Stimulated activated CD4-positive, alpha-beta T cell treated with anti-CD3 and anti-CD28 coated beads, Interleukin-2, amount 100 ng/mL, for 48 hours (primary cell): ENCODE data around the gene MT1M.
A peak's percentile ranks its signal among the peaks of the same experiment; 100 is the strongest.
"Not testable (repeated sequence)": the region's sequence is repeated elsewhere in the genome, so short reads cannot be mapped to it uniquely, and the experiment has no call there.

Experiments used
- DNase-seq, 2 donors: peaks; one replicate each; pipeline ENCODE4 v3.0.0-alpha.2; 2020

Gene MT1M

DNA sequence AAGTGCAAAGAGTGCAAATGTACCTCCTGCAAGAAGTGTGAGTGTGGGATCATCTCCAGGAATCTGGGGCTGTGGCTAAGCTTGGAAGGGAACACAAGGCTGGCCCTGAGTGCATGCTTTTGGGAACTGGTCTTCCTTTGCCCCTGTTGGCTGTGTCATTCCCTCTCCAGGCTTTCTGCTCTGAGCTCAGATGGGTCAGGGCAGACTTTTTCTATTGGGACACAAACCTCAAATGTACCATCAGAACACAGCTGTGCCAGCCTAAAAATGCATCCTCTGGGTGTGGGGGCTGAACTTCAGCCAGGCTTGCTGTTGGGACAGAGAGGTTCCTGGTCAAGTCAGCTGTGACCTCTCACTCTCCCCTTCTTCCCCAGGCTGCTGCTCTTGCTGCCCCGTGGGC lies 20.1 kb downstream of the MT1M start:
- no peak for DNase-seq

DNA sequence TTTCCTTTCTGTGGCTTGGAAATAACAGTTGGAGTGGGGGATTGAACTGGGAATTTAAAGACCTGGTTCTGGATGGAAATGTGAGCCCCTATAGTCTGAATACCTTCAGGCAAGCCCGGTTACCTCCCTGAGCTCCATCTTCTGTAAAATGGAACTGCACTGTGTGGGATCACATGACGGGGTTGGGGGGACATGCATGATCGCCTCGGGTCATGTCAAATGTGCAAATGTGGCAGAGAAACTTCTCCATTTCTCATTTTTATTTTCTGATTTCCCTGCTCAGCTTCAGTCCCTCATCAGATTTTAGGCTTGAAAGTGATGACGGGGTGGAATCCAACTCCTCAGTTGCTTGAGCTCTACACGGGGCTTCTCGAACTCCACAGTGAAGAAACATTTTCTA lies 20.8 kb downstream of the MT1M start:
- no peak for DNase-seq

DNA sequence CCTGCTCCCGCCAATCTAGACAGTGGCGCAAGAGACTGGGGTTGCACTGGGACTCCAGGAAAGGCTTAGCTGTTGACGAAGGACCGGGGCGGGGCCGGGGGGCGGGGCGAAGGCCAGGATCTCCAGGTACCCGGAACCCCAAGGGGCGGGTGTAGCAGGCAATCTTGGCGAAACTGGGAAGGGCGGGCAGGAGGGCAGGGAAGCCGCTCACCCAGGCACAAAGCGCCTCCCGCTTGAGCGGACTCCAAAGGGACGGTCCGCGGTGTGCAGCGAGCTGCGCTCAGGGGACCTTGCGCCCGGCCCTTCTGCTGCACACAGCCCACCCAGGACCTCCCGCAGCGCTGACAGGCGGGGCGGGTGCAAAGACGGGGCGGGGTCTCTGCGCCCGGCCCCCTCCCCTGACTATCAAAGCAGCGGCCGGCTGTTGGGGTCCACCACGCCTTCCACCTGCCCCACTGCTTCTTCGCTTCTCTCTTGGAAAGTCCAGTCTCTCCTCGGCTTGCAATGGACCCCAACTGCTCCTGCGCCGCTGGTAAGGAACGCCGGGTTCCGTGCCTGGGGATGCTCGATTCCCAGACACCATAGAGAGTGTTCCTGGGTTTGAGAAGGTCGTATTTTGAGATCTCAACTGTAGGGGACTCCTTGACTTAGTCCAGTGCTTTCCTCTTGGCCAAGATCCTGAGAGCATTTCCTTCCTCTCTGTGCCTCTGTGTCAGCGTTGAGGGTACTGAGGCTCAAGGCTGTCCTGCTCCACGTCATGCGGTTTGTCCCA lies 25.3 kb downstream of the MT1M start, which contains the start of gene MT1F:
Gene MT1F, plus strand, starts transcription at position 405 of the 772 bp plus-strand sequence. Its CDS starts 100 bp downstream, at position 505.
- peak; percentile 56 to 60 for DNase-seq

DNA sequence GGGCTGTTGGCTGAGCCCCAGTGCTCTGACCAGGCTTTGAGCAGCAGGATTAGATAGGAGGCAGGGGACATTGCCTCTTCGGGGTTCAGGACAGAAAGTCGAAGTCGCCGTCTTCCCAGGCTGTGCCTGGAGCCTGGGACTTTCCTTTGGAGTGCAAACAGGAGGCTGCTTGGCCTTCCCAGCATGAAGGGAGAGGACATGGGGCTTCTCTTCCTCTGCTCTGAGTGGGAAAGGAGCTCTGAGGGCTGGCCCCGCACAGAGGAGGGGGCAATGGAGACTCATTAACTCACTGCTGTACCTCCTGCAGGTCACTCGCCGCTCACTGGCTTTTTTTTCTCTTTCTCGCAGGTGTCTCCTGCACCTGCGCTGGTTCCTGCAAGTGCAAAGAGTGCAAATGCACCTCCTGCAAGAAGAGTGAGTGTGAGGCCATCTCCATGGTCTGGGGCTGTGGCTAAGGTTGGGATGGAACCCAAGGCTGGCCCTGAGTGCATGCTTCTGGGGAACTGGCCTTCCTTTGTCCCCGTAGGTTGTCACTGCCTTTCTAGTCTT lies 25.9 kb downstream of the MT1M start:
- no peak for DNase-seq

DNA sequence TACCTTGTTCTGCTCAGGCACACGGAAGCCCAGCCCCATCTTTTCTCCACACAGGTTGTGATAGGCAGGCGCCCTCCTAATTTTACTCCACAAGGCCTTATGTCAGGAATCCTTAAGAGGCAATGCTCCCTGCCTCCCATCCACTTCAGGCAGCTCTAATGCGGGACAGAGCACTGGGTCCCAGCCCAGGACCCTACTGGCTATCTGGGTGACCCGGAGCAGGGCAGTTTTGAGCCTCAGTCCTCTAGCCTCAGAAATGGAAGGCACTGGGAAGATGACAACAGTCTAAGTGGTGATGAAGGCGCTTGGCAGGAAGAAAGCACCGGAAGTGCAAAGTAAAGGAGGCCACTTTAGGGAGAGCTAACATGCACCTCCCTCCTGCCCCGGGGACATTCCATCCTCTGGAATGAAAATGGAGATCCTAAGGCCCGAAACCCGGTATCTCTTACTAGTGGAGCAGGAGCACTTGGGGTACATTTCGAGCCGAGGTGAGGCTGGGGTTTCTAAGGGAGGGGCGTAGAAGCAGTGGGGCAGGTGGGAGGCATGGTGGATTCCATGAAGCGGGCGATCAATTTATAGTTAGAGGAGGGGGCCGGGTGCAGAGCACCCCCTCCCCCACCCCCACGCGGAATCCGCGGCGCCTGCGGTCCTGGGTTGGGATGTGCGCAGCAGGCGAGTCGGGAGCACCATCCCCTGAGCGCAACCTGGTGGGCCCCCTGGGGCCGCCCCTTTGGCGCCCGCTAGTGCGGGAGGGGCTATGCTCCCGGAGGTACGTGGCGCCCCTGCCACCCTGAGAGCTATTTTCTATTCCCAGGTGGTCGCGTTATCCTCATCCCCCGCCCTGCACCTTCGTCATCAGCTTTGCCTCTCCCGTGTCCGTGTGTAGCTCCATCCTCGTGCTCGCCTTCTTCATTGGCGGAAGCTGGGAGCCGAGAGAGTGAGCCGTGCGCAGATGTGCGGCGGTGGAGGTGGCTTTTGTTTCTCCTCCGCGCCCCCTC lies 30.2 kb downstream of the MT1M start:
- no peak for DNase-seq

DNA sequence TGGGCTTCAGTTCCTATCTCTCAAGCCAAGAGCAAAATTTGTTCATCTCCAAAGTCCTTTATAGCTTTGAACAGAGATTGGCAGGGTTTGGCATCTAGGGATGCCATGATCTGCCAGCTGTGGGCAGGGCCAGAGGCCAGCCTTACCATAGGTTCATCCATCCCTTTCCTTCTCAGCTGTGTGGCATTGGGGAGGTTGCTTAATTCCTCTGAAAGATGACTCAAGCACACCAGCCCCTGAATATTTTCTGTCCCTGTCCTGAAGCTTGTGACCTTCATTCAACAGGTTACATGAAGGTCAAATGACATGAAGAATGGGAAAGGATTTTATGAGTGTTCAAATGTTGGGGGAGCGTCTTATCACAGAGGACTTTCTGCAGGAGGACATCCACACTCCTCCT lies 32.0 kb downstream of the MT1M start:
- no peak for DNase-seq

DNA sequence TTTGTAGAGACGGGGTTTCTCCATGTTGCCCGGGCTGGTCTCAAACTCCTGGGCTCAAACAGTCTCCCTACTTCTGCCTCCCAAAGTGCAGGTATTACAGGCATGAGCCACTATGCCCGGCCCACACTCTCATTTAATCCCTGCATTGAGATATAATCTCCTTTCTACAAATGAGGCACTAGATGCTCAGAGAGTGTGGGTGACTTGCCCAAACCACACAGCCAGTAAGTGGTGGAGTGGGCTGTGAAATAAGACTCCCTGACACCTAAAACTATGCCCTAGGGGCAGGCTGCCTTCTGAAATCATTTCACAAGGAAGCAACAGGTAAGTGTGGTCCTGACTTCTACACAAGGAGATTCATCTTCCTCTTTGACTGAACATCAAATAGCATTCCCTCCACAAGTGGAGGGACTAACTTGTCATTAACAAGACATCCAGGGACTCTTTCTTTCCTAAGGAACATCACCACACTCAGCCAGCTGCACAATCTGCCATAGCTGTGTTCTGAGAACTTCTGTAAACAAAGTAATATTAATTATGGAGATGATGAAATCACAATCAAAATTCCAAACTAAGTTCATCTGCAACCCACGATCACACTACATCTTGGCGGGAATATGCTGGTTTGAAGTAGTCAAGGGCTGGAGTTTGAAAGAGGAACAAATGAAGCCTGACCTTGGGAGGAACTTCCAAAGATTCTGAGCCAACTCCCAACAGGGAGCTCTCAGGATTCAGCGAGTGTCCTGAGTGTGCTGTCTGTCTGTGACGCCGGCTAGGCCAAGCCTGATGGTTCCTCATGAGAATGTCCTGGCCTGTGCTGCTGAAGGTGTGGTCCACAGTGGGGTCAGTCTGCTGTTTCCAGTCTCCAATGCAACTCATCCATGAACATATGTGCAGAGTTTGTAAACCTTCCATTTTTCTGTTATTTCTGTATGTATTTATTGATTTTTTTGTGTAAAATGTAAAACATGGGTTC lies 33.1 kb downstream of the MT1M start:
- DNase-seq: not testable (repeated sequence)

DNA sequence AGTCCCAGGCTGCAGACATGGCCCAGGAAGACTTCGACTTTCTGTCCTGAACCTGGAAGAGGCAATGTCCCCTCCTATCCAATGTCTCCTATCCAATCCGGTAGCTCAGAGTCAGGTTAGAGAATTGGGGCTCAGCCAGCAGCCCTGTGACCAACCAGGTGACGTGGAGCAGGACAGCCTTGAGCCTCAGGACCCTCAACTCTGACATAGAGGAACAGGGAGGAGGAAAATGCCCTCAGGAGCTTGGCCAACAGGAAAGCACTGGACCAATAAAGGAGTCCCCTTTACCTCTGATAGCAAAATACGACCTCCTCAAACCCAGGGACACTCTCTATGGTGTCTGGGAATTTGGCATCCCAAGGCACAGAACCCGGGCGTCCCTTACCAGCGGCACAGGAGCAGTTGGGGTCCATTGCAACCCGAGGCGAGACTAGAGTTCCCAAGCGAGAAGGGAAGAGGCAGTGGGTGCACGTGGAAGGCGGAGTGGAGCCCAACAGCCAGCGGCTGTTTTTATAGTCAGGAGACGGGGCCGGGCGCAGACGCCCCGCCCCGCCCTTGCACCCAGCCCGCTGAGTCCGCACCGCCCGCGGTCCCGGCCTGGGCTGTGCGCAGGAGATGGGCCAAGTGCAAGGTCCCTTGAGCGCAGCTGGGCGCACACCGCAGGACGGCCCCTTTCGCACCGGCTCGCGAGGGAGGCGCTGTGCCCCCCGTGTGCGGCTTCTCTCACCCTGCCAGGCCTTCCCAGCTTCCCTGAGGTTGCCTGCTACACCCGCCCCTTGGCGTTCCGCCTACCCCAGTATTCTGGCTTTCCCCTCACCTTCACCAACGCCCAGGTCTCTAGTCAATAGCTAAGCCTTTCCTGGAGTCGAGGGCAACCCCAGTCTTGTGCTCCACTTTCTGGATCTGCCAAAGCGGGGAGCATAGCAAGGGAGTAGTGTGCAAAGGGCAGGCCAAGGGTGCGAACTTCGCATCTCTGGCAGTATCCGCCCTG lies 35.4 kb downstream of the MT1M start, which contains the start of gene MT1G:
Gene MT1G, minus strand, starts transcription at position 485 of the 991 bp plus-strand sequence. Its CDS starts 72 bp downstream, at position 413.
- peak in 1 of 2 donors; percentile 30 for DNase-seq

DNA sequence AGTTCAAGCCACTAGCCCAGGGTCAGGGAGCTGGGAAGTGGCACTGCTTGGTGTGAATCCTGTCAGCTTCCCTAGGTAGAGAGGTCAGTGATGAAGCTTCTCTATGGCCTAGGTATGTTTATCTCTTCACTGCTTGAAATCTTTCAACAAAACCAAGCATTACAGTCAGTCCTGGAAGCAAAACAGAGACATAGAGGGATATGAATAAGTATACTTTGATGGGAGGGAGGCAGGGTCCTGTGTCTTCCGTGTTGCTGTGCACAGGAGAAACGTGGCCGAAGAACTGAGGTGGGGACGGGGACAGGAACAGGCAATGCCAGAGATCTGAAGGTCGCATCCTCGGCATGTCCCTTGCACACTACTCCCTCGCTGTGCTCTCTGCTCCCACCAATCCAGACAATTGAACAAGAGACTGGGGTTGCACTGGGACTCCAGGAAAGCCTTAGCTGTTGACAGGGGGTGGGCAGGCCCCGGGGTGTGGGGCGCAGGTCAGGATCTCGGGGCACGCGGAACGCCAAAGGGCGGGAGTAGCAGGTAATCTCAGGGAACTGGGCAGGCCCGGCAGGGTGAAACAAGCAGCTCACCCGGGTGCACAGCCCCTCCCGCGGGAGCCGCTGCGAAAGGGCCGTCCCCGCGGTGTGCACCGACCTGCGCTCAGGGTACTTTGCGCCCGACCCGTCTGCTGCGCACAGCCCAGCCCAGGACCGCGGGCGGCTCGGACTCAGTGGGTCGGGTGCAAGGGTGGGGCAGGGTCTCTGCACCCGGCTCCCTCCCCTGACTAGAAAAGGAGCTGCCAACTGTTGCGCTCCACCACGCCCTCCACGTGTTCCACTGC lies 36.8 kb downstream of the MT1M start, which contains the start of gene MT1H:
Gene MT1H, plus strand, starts transcription at position 810 of the 835 bp plus-strand sequence. CDS start 71 bp downstream, outside the sequence.
- DNase-seq: no peak

DNA sequence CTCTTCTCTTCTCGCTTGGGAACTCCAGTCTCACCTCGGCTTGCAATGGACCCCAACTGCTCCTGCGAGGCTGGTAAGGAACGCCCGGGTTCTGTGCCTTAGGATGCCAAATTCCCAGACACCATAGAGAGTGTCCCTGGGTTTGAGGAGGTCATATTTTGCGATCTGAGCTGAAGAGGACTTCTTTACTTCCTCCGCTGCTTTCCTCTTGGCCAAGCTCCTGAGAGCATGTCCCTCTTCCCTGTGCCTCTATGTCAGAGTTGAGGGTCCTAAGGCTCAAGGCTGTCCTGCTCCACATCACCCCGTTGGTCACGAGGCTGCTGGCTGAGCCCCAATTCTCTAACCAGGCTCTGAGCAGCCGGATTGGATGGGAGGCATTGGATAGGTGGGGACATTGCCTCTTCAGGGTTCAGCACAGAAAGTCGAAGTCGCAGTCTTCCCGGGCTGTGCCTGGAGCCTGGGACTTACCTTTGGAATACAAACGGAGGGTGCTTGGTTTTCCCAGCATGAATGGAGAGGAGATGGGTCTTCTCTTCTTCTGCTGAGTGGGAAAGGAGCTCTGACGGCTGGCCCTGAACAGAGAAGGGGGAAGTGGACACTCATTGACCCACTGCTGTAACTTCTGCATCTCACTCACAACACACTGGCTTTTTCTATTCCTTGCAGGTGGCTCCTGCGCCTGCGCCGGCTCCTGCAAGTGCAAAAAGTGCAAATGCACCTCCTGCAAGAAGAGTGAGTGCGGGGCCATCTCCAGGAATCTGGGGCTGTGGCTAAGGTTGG lies 37.6 kb downstream of the MT1M start:
- DNase-seq: no peak

DNA sequence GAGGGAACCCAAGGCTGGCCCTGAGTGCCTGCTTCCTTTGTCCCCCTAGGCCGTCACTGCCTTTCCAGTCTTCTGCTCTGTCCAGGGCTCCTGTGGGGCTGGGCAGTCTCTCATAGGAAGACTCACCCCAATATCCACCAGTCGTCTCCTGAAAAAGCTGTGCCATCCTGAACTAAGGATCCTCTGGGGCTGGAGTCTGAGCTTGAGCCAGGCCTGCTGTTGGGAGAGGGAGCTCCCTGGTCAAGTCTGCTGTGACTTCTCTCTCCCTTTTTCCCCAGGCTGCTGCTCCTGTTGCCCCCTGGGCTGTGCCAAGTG lies 38.1 kb downstream of the MT1M start:
- DNase-seq: no peak

DNA sequence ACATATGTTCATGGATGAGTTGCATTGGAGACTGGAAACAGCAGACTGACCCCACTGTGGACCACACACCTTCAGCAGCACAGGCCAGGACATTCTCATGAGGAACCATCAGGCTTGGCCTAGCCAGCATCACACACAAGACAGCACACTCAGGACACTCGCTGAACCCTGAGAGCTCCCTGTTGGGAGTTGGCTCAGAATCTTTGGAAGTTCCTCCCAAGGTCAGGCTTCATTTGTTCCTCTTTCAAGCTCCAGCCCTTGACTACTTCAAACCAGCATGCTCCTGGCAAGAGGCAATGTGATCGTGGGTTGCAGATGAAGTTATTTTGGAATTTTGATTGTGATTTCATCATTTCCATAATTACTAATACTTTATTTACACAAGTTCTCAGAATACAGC lies 39.2 kb downstream of the MT1M start:
- DNase-seq: not testable (repeated sequence)

DNA sequence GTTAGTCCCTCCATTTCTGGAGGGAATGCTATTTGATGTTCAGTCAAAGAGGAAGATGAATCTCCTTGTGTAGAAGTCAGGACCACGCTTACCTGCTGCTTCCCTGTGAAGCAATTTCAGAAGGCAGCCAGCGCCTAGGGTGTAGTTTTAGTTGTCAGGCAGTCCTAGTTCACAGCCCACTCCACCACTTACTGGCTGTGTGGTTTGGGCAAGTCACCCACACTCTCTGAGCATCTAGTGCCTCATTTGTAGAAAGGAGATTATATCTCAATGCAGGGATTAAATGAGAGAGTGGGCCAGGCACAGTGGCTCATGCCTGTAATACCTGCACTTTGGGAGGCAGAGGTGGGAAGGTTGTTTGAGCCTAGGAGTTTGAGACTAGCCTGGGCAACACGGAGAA lies 39.7 kb downstream of the MT1M start:
- not testable (repeated sequence) for DNase-seq

DNA sequence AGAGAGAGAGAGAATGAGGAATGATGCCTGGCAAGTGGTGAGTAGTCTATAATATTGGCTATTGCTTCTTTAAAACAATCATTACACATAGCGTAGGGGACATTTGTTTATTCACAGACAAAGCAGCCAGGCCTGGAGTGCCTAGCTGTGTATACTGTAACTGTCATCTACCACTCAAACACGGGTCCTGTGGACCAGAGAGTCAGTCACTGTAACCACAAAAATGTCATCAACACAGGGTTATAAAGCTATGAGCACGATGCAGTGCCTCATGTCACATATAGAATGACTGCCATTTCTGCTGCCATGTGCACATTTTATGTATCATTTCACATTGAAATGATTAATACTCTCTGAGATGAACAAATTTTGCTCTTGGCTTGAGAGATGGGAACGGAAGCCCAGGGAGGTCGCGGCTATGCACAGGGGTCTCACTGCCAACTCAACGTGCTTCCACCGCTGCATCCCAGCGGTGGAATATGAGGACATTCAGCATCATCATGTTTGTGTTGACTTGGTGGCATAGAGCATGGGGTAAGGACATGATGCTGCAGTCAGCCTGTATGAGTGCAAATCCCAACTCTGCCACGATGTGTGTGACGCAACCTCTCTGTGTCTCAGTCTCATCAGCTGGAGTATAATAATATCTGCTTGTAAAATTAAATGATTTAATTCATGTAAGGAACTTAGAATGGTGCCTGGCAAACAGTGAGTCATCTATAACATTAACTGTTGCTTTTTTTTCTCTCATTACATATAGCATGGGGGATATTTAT lies 40.5 kb downstream of the MT1M start:
- no peak for DNase-seq

DNA sequence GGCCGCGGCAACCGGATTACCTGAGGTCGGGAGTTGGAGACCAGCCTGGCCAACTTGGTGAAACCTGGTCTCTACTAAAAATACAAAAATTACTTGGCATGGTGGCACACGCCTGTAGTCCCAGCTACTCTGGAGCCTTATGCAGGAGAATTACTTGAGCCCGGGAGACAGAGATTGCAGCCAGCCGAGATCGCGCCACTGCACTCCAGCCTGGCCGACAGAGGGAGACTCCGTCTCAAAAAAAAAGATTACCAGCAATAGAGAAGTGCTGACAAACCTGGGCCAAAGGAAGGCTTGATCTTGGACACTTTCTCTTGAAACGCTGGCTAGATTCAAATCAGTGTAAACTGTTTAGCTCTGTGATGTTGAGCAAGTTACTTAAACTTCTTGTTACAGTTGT lies 41.5 kb downstream of the MT1M start:
- no peak for DNase-seq

DNA sequence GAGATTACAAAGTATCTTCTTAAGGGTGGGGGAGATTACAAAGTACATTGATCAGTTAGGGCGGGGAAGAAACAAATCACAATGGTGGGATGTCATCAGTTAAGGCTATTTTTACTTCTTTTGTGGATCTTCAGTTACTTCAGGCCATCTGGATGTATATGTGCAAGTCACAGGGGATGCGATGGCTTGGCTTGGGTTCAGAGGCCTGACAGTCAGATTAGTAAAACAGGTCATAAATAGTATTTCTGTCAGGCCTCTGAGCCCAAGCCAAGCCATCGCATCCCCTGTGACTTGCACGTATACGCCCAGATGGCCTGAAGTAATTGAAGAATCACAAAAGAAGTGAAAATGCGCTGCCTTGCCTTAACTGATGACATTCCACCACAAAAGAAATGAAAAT lies 42.1 kb downstream of the MT1M start:
- DNase-seq: not testable (repeated sequence)

DNA sequence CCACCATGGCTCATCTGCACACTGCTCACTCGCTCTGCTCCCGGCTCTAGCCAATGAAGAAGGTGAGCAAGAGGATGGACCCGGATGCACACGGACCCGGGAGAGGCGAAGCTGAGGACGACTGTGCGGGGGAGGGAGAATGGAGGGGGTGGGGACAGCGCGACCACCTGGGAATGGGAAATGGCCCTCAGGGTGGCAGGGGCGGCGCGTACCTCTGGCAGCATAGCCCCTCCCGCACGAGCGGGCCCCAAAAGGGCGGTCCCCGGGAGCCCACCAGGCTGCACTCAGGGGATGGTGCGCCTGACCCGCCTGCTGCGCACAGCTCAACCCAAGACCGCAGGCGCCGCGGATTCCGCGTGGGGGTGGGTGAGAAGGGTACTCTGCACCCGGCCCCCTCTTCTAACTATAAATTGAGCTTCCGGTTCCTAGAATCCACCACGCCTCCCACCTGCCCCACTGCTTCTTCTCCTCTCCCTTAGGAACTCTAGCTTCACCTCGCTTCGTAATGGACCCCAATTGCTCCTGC lies 43.3 kb downstream of the MT1M start:
- DNase-seq: peak in 1 of 2 donors; percentile 49

DNA sequence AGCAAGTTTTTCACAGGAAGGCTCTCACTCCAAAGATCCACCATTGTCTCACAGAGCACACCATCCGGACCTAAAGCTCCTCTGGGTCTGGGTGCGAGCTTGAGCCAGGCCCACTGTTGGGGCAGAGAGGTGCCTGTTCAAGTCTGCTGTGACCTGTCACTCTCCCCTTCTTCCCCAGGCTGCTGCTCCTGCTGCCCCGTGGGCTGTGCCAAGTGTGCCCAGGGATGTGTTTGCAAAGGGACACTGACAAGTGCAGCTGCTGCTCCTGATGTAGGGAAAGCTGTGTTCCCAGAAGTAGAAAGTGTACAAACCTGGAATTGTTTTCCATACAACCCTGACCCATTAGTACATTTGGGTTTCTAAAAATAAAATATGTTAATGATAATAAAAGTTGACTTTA lies 45.0 kb downstream of the MT1M start:
- no peak for DNase-seq
